ENCODE results near the gene KCNE3.

- TF ChIP-seq CTCF (conservative IDR thresholded peaks at IDR 0.05 in 1 of 2, IDR thresholded peaks at IDR 0.05 in 1 of 2; ENCODE audit: extremely low read depth in 1 of 2, insufficient read depth in 1 of 2, low read depth in 1 of 2, low read length in 2 of 2) = no peak
- no peak for TF ChIP-seq EZH2 (IDR thresholded peaks at IDR 0.05; ENCODE audit: borderline replicate concordance, low read length)
Observed at GRCh38 chr11:74471037-74471436, 3.7 kb upstream of the KCNE3 start.

Measured in mammary epithelial cell (primary cell).